ENCODE results near the gene LRRC14B. TPM values are rescaled to one million over a fixed set of nuclear protein-coding genes. Genes with fewer than 3 reads are reported as not detected.

Gene LRRC14B
- total RNA-seq, 3 donors from 2014 or later (not counting 1 experiment from before 2014, with no cell fraction given): not detected

DNA sequence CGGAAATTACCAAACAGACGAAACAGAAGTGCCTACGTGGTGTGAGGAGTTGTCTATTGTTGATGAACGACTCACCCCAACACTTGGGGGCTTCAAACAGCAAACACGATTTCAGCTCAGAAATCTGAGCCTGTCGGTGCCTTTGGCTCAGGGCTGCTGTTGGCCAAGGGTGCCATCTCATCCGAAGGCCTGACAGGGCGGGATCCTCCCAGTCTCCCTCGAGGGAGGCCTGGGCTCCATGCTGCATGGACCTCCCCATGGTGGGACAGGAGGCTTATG is 1.3 kb downstream of the LRRC14B start:
- Mint-ChIP-seq H3K36me3 (no peaks in the 10 kb centered on the region), H3K4me1 (peaks cover 8 to 10% of the 10 kb centered on the region in 2 donors), H3K27me3 (ENCODE audit: low read depth in 2 of 2) (peaks cover 0 to 11% of the 10 kb centered on the region in 2 donors), H3K27ac (no peak overlapping the region), H3K9me3 (no peaks in the 10 kb centered on the region), H3K4me3 (no peak overlapping the region)
- no peak for ATAC-seq
- TF ChIP-seq CTCF (IDR thresholded peaks at IDR 0.05): no peak
- WGBS (ENCODE audit: insufficient coverage): 82% methylated on average over 9 of the region's 9 CpGs
- Histone ChIP-seq H3K27ac (ENCODE audit: low read length) (no peak overlapping the region), H3K4me1 (ENCODE audit: control insufficient read depth, insufficient read depth, low read length) (peaks cover 9% of the 10 kb centered on the region), H3K27me3 (ENCODE audit: control insufficient read depth, insufficient read depth, low read length) (no peaks in the 10 kb centered on the region), H3K4me3 (ENCODE audit: low read length) (no peak overlapping the region), H3K36me3 (ENCODE audit: control insufficient read depth, insufficient read depth, low read length) (no peaks in the 10 kb centered on the region), H3K9me3 (ENCODE audit: control insufficient read depth, insufficient read depth, low read length) (no peaks in the 10 kb centered on the region)
- no peak for DNase-seq
- intact Hi-C loops (cut with micrococcal nuclease): no loop called here

DNA sequence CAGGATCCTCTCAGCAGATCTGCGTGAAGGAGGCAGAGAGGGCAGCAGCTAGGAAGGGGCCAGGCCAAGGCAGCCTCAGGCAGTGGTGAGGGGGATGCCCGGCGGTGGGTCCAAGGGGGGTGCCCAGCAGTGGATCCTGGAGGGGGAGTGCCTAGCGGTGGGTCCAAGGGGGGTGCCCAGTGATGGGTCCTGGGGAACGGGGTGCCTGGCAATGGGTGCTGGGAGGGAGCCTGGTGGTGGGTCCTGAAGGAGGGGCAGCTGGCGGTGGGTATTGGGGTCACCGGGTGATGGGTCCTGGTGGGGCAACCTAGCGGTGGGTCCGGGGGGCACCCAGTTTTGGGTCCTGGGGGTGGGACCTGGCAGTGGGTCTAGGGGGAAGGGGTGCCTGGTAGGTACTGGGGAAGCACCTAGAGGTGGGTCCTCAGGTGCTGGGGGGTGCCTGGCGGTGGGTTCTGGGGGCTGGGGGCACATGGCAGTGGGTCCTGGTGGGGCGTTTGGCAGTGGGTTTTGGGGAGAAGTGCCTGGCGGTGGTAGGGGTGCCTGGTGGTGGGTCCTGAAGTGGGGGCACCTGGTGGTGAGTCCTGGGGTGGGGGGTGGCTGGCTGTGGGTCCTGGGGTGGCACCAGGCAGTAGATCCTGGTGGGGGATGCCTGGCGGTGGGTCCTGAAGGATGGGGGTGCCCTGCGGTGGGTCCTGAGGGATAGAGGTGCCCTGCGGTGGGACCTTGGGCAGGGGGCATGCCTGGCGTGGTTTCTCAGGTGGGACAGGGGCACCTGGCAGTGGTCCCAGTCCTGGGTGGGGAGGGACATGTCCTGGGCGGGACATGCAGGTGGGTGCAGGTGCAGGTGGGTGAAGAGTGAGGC is 1.9 kb downstream of the LRRC14B start:
- Histone ChIP-seq H3K27me3 (ENCODE audit: control insufficient read depth, insufficient read depth, low read length) (no peaks in the 10 kb centered on the region), H3K4me1 (ENCODE audit: control insufficient read depth, insufficient read depth, low read length) (peaks cover 8% of the 10 kb centered on the region), H3K4me3 (ENCODE audit: low read length) (no peak overlapping the region), H3K36me3 (ENCODE audit: control insufficient read depth, insufficient read depth, low read length) (no peaks in the 10 kb centered on the region), H3K9me3 (ENCODE audit: control insufficient read depth, insufficient read depth, low read length) (no peaks in the 10 kb centered on the region), H3K27ac (ENCODE audit: low read length) (no peak overlapping the region)
- H3K4me3 Mint-ChIP-seq: no peak overlapping the region
- H3K36me3 Mint-ChIP-seq: no peaks in the 10 kb centered on the region
- no peaks in the 10 kb centered on the region for H3K9me3 Mint-ChIP-seq
- intact Hi-C loops (cut with micrococcal nuclease): no loop called here
- peaks cover 7 to 9% of the 10 kb centered on the region in 2 donors for H3K4me1 Mint-ChIP-seq
- peaks cover 0 to 11% of the 10 kb centered on the region in 2 donors for H3K27me3 Mint-ChIP-seq (ENCODE audit: low read depth in 2 of 2)
- no peak overlapping the region for H3K27ac Mint-ChIP-seq
- DNase-seq (no peak), ATAC-seq (no peak)
- TF ChIP-seq CTCF (IDR thresholded peaks at IDR 0.05): no peak
- 89% methylated on average over 17 of the region's 17 CpGs for WGBS (ENCODE audit: insufficient coverage)

GRCh38 chr5:194102-194501 is 2.8 kb downstream of the LRRC14B start:
- no peak for TF ChIP-seq CTCF (IDR thresholded peaks at IDR 0.05)
- H3K27me3 ChIP-seq (ENCODE audit: control insufficient read depth, insufficient read depth, low read length): no peaks in the 10 kb centered on the region
- H3K36me3 Mint-ChIP-seq: no peaks in the 10 kb centered on the region
- no peak overlapping the region for H3K27ac ChIP-seq (ENCODE audit: low read length)
- ATAC-seq (no peak), DNase-seq (no peak)
- H3K4me1 ChIP-seq (ENCODE audit: control insufficient read depth, insufficient read depth, low read length): no peaks in the 10 kb centered on the region
- H3K4me3 Mint-ChIP-seq: no peak overlapping the region
- no peak overlapping the region for H3K4me3 ChIP-seq (ENCODE audit: low read length)
- no peaks in the 10 kb centered on the region for H3K9me3 Mint-ChIP-seq
- H3K9me3 ChIP-seq (ENCODE audit: control insufficient read depth, insufficient read depth, low read length): no peaks in the 10 kb centered on the region
- no peaks in the 10 kb centered on the region for H3K4me1 Mint-ChIP-seq
- H3K27ac Mint-ChIP-seq: no peak overlapping the region
- whole genome bisulfite sequencing (ENCODE audit: insufficient coverage): 94% methylated on average over 12 of the region's 15 CpGs
- H3K27me3 Mint-ChIP-seq (ENCODE audit: low read depth in 2 of 2): peaks cover 0 to 8% of the 10 kb centered on the region in 2 donors
- intact Hi-C loops (cut with micrococcal nuclease): no loop called here
- H3K36me3 ChIP-seq (ENCODE audit: control insufficient read depth, insufficient read depth, low read length): no peaks in the 10 kb centered on the region
